CD4-positive, alpha-beta T cell treated with Interleukin-21 for 1 hour (primary cell): Measurements from ENCODE around the gene TRIM61.
"Not testable (repeated sequence)": the region's sequence is repeated elsewhere in the genome, so short reads cannot be mapped to it uniquely, and the experiment has no call there.

Experiments used
- DNase-seq: peaks from one replicate; pipeline ENCODE4 v3.0.0-alpha.2; 2020

Gene TRIM61

DNA sequence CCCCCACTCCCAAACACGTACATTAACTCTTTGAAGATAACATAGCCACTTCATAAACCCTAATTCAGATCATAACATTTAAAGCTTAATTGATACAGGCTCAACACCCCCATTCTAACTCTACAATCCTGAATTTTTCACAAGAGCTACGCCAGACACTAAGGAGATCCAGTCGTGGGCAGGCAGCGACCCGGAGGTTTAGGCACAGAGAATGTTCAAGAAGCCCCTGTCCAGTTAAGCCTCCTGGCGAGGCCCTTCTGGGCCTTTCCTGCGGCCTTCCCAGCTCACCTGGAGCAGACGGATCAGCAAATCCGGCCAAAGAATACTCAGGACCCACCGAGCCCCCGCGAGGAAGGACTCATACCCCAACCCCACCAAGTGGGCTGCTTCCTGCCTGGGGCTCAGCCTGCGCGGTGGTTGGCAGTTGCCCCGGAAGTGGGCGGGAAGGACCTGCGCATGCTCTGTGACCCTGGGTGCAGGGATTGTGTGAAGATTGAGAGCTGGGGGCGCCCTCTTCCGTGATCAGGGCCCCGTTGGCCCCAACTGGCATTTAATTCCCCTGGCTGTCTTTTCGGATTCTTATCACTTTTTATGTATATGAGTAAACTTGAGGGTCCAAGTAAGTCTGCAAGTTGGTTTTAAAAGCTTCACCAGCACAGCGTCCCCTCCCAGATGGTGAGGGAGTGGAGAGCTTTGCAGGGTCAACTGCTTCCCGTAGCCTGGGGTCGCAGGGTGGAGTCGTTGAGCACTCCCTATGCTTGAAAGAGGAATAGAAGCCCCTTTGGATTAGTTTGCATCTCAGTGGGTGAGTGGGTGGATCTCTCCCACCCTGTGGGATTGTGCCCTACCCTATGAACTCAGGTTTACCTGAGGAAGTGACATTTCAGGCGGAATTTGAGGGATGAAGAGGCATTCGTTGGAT, at the start of gene TRIM61:
Gene TRIM61 (minus strand): TSS at position 415 of the 922 bp plus-strand sequence. CDS start 7,655 bp downstream, outside the sequence.
- DNase-seq: peak; percentile 42

DNA sequence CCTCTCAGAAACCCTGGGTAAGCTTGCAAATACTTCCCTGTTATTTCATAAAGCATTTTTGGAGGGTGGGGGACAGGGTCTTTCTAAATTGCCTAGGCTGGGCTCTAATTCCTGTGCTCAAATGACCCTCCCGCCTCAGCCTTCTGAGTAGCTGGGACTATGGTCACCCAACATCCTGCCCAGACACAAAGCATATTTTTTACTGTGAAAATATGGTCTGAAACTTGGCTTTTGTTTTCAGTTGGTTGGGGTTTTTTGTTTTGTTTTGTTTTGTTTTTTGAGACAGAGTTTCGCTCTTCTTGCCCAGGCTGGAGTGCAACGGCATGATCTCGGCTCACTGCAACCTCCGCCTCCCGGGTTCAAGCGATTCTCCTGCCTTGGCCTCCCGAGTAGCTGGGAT, 48.3 kb upstream of the TRIM61 start:
- not testable (repeated sequence) for DNase-seq

DNA sequence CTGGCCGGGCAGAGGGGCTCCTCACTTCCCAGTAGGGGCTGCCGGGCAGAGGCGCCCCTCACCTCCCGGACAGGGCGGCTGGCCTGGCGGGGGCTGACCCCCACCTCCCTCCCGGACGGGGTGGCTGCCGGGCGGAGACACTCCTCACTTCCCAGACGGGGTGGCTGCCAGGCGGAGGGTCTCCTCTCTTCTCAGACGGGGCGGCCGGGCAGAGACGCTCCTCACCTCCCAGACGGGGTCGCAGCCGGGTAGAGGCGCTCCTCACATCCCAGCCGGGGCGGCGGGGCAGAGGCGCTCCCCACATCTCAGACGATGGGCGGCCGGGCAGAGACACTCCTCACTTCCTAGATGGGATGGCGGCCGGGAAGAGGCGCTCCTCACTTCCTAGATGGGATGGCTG, 42.5 kb upstream of the TRIM61 start:
- not testable (repeated sequence) for DNase-seq

DNA sequence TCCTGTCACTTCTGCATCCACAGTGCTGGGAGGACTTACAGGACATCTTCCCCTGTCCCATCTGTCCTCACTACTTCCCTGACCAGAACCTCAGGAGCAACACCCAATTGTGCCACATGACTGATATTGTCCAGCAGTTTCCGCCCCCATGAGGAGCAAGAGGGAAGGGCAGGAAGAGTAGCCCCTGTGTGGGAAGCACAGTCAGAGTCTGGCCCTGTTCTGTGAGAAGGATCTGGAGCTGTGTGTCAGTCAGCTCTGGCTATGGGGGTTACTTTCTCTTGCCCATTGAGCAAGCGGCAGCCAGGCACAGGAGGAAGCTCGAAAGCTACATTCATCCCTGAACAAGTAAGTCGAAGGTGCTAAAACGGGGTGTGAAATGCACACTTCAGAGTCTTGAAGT, 39.5 kb upstream of the TRIM61 start:
- DNase-seq: no peak

DNA sequence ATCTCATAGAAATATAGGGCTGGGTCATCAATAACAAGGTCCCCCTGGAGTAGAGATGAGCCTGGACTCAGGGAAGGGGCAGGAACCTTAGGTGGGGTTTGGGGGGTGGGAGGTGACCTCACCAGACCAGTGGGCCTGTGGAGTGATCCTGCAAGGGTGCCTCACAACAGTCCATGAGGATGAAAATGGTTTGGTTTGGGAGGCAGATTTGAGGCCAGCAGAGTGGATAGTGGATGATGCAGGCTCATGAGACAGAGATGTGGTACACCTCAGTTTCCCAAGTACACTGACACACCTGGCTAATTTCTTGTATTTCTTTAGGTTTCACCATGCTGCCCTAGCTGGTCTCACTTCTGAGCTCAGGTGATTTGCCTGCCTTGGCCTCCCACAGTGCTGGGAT, 36.2 kb upstream of the TRIM61 start:
- DNase-seq: no peak

DNA sequence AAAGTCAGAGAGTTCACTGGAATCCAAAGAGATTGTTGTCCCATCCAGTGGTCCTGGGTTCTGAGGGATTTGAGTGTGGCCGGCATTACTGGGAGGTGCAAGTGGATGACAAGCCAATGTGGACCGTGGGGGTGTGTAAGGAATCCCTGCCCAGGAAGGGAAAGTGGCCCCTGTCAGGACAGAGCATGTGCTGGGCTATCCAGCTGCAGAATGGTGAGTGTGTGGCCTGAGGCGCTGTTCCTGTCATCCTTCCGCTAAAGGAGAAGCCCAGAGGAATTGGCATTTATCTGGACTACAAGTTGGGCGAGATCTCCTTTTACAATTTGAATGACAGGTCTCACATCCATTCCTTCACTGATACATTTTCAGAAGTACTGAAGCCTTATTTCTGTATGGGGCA, 33.9 kb upstream of the TRIM61 start:
- no peak for DNase-seq

DNA sequence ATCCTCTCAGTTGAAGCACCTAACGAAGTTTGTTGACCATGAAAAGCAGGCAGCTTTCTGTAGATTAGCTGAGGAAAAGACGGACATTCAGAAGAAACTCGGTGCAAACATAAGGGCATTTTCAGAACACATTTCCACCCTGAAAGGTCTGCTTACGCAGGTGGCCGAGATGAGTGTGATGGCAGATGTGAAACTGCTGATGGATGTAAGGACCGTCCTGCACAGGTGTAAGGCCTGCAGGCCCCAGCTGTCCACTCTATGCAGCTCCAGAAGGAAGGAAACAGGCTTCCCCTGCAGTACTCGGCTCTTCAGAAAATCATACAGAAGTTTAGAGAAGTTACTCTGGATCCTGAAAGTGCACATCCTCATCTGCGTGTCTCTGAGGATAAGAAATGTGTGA, 33.5 kb upstream of the TRIM61 start:
- DNase-seq: no peak

DNA sequence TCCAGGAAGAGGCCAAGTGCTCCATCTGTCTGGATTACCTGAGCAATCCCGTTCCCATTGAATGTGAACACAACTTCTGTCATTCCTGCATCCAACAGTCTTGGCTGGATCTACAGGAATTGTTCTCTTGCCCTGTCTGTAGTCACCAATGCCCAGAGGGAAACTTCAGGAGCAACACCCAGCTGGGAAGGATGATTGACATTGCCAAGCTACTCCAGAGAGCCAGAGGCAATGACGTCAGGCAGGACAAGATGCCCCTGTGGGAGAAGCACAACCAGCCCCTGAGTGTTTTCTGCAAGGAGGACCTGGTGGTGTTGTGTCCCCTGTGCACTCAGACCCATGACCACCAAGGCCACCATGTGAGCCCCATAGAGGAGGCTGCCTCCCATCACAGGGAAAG, 33.0 kb upstream of the TRIM61 start:
- DNase-seq: no peak

DNA sequence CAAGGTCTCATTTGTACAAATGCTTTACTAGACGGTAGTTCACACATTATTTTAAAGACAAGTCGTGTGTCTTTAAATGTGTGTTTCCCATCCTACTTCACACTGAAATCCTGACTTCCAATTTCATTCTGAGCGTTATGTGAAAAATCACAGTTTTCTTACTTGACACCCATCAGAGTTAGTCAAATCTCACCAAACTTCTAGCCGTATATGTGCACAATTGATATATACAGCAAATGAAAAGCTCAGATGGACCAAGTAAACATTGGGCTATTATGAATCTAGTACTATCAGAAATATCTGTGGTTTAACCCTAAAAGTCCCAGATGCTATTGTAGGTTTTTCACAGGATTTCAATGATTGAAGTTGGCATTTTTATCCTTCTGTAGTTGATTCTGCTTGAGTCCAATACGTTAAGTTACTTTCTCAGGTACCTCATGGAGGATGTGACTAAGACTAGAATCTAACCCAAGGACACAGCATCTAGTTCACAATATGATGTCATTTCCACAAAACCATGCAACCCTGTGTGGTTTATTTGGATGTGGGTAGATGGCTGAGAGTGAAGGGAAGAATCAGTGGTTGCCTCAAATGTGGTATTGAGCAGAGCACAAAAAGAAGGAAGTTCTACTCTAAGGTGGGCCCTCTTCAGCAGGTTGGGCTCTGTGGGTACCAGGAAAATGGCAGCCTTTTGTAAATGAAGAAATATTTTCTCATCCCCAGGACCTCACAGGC, 32.2 kb upstream of the TRIM61 start:
- no peak for DNase-seq

DNA sequence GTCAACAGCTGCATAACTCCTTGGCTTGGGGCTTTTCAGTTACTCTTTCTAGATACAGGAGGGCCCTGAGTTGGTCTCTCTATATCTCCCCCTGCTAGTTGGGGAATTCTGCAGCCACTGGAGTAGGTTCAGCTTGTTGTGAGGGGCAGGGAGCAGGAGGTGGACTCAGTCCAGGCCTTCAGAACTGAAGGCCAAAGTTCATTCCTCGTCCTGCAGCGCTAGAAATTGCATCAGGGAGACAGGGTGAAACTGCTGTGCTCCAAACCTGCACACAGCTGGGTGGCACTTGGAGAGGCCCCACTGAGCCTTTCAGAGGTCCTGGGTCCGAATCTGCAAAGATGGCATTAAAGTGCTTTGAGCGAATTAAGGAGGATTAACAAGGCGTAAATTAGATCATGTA, 29.4 kb upstream of the TRIM61 start:
- DNase-seq: no peak

DNA sequence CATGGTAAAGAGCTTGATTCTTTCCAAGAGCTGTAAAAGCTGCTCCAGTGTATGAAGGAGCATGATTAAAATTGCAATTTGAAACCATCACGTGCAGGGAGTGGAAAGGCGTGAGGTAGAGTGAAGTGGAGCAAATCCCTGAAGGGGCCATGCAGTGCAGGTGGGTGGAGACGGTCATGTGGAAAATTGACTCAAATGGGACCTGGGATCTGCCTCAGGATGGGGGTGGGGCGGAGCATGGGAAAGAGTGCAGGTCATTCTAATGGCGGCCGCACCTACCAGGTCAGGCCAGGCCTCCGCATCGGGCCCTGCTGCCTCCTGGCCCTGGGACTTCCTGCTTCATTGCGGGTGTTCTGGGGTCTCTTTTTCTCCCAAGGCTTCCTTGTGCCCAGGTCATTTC, 29.0 kb upstream of the TRIM61 start:
- DNase-seq: no peak

DNA sequence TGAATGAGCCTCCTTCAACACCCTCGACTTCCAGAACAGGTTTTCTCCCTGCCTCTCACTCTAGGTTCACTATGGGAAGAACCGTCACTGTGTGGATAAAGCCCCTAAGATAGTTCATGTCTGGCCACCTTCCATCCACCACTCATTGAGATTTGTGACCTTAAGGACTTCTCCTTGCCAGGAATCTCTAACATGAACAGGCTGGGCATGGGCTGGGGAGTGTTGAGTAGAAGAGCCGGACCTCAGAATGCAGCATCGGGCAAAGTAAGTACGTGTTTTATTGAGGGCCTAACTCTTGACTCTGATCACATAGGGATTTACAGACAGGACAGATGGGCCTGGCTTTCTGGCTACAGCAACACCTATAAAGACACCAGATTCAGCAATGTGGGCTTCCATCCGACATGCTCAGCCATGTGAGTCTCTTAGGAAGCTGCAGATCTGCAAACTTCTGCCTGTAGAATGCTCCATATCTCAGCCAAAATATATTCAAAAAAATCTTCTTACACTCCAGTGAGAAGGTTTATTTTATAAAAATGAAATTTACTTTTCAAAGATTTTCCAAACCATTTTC, 28.0 kb upstream of the TRIM61 start:
- DNase-seq: no peak

DNA sequence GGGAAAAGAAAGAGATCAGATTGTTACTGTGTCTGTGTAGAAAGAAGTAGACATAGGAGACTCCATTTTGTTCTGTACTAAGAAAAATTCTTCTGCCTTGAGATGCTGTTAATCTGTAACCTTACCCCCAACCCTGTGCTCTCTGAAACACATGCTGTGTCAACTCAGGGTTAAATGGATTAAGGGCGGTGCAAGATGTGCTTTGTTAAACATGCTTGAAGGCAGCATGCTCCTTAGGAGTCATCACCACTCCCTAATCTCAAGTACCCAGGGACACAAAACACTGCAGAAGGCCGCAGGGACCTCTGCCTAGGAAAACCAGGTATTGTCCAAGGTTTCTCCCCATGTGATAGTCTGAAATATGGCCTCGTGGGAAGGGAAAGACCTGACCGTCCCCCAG, 24.5 kb upstream of the TRIM61 start:
- DNase-seq: not testable (repeated sequence)

DNA sequence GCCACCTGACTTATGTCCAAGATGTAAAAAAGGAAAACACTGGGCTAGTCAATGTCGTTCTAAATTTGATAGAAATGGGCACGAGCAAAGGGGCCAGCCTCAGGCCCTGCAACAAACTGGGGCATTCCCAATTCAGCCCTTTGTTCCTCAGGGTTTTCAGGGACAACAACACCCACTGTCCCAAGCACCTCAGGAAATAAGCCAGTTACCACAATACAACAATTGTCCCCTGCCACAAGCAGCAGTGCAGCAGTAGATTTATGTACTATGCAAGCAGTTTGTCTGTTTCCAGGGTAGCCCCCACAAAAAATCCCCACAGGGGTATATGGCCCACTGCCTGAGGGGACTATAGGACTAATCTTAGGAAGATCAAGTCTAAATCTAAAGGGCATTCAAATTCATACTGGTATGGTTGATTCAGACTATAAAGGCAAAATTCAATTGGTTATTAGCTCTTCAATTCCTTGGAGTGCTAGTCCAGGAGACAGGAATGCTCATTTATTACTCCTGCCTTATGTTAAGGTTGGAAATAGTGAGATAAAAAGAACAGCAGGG, 21.1 kb upstream of the TRIM61 start:
- not testable (repeated sequence) for DNase-seq

DNA sequence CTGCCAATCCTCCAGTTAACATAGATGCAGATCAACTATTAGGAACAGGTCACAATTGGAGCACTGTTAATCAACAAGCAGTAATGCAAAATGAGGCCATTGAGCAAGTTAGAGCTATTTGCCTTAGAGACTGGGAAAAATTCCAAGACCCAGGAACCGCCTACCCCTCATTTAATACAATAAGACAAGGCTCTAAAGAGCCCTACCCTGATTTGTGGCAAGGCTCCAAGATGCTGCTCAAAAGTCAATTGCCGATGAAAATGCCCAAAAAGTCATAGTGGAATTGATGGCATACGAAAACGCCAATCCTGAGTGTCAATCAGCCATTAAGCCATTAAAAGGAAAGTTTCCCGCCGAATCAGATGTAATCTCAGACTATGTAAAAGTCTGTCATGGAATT, 20.5 kb upstream of the TRIM61 start:
- no peak for DNase-seq

DNA sequence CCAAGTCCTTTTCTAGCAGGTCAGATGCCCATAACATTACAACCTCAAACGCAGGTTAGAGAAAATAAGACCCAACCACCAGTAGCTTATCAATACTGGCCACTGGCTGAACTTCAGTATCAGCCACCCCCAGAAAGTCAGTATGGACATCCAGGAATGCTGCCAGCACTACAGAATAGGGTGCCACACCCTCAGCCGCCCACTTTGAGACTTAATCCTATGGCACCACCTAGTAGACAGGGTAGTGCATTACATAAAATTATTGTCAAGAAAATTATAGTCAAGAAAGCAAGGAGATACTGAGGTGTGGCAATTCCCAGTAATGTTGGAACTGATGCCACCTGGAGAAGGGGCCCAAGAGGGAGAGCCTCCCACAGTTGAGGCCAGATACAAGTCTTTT, 19.9 kb upstream of the TRIM61 start:
- no peak for DNase-seq

DNA sequence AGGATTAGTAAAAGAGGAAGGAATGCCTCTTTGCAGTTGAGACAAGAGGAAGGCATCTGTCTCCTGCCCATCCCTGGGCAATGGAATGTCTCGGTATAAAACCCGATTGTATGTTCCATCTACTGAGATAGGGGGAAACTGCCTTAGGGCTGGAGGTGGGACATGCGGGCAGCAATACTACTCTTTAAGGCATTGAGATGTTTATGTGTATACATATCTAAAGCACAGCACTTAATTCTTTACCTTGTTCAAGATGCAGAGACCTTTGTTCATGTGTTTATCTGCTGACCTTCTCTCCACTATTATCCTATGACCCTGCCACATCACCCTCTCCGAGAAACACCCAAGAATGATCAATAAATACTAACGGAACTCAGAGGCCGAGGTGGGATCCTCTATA, 18.7 kb upstream of the TRIM61 start:
- DNase-seq: not testable (repeated sequence)

DNA sequence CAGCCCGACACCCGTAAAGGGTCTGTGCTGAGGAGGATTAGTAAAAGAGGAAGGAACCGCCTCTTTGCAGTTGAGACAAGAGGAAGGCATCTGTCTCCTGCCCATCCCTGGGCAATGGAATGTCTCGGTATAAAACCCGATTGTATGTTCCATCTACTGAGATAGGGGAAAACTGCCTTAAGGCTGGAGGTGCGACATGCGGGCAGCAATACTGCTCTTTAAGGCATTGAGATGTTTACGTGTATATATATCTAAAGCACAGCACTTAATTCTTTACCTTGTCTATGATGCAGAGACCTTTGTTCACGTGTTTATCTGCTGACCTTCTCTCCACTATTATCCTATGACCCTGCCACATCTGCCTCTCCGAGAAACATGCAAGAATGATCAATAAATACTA, 13.3 kb upstream of the TRIM61 start:
- DNase-seq: not testable (repeated sequence)

DNA sequence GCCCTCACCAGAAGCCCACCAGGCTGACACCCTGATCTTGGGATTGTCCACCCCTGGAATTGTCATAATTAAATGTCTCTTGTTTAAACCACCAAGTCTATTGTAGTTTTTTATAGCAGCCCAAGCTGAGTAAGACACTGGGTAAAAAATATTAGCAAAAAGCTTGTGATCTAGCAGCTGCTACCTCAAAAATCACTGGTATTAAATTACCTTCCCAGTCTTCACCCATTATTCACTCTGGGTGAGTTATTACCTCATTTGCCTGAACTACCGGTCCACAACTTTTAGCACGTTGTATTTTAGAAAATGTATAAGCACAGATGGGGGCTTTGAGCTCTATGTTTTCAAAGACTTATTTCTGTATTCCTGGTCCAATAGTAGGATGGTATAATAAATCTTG, 12.0 kb upstream of the TRIM61 start:
- DNase-seq: no peak

DNA sequence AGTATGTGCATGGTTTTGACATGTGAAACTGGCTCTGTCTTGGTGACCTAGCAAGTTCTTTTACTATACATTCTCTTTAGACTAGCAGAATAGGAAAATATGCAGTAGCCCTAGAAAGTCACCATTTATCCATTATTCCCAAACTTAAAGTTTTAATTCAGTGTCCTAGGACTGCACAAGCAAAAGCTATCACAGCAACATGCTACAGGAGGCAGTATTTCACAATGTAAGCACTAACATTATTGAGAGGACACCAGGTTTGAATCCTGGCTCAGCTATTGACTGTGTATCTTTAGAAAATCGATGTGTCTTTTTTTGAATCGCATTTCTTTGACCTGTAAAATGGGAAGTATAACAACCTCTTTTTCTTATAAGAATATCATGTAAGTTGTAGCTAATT, 5.5 kb downstream of the TRIM61 start:
- not testable (repeated sequence) for DNase-seq

DNA sequence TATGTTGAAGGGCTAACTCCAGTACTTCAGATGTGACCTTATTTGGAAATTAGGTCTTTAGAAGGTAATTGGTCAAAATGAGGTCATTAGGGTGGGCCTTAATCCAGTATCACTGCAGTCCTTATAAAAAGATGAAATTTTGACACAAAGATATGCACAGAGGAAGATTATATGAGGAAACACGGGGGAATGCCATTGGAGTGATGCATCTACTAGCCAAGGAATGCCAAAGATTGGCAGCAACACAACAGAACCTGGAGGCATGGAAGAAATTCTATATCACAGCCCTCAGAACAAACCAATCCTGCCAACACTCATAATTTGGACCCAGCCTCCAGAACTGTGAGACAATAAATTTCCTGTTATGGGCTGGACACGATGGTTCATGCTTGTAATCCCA, 17.6 kb downstream of the TRIM61 start:
- no peak for DNase-seq

DNA sequence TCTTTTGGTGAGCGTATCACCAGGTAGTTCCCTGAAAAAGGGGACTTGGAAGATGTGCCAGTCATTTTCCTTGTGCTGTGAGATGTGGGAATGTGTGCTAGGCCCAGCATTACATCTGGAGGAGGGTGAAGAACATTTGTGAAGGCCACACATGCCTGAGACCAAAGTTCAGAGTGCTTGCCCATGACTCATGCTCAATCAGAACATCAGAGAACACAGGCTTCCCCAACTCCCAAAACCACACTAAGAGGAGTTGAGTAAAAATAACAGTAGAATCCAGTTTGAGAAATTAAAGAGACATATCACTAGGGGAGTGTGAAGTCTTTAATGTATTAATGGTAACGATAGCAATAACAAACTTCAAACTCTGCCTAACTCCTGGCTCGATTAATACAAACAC, 18.0 kb downstream of the TRIM61 start:
- not testable (repeated sequence) for DNase-seq
